ENCODE results near the gene CLRN1. TPM values are rescaled to one million over a fixed set of nuclear protein-coding genes. Genes with fewer than 3 reads are reported as not detected.

Gene CLRN1
- total RNA-seq, 1 donor = not detected

DNA sequence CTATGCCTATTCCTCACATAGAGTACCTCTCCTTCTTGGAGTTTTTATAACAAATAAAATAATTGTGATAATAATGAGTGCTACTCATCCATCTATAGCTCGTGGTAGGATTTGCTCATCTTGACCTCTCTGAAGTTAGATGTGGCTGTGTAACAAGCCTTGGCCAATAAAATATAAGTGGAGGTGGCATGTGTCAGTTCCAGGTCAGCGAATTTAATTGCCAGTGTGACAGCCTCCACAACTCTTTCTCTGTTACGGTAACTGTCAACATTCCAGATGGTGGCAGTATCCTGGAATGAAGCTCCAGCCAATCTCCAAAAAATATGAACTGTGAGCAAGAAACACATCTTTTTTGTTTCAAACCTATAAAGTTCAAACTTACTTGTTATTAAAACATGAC, 13.8 kb downstream of the CLRN1 start:
- DNase-seq (ENCODE audit: insufficient read length, low spot score, missing footprints) = no peak
- Histone ChIP-seq H3K79me2 (ENCODE audit: insufficient read depth, low read length) (no peaks in the 10 kb centered on the region), H3K9me3 (ENCODE audit: low read depth, low read length) (no peaks in the 10 kb centered on the region), H3K36me3 (ENCODE audit: insufficient read depth, low read length) (no peaks in the 10 kb centered on the region), H3K27ac (ENCODE audit: low read depth, low read length) (no peak overlapping the region), H3K4me3 (ENCODE audit: insufficient read depth, low read length) (no peak overlapping the region), H3K4me2 (ENCODE audit: insufficient read depth, low read length) (no peak overlapping the region), H3K27me3 (ENCODE audit: insufficient read depth, low read length) (peaks cover 56% of the 10 kb centered on the region), H4K20me1 (ENCODE audit: insufficient read depth, low read length) (no peaks in the 10 kb centered on the region), H2AFZ (ENCODE audit: low read length) (no peak overlapping the region), H3K4me1 (ENCODE audit: insufficient read depth, low read length) (no peaks in the 10 kb centered on the region)
- TF ChIP-seq, protein P1, sequence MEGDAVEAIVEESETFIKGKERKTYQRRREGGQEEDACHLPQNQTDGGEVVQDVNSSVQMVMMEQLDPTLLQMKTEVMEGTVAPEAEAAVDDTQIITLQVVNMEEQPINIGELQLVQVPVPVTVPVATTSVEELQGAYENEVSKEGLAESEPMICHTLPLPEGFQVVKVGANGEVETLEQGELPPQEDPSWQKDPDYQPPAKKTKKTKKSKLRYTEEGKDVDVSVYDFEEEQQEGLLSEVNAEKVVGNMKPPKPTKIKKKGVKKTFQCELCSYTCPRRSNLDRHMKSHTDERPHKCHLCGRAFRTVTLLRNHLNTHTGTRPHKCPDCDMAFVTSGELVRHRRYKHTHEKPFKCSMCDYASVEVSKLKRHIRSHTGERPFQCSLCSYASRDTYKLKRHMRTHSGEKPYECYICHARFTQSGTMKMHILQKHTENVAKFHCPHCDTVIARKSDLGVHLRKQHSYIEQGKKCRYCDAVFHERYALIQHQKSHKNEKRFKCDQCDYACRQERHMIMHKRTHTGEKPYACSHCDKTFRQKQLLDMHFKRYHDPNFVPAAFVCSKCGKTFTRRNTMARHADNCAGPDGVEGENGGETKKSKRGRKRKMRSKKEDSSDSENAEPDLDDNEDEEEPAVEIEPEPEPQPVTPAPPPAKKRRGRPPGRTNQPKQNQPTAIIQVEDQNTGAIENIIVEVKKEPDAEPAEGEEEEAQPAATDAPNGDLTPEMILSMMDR (IDR thresholded peaks at IDR 0.05; ENCODE audit: extremely low read depth, low read depth, low read length) = no peak

DNA sequence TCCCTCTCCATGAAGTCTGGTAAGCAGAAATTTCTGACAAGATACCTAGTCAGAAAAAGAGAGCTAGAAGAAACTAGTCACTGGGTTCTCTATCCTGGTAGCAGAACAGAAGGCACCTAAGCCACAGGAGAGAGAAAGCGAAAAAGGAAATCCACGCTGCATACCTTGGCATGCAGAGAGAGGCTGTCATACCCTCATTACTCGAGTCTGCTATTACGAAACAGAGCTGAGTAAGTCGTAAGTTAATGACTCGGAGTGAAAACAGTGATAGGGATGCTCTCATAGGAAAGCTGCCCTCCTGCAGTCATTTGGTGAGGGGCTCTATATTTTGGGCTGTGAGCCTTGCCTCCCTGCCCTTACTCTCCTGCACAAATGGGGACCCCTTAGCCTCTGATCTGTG, 16.2 kb downstream of the CLRN1 start:
- Histone ChIP-seq H3K36me3 (ENCODE audit: insufficient read depth, low read length) (no peaks in the 10 kb centered on the region), H3K79me2 (ENCODE audit: insufficient read depth, low read length) (no peaks in the 10 kb centered on the region), H3K4me1 (ENCODE audit: insufficient read depth, low read length) (no peaks in the 10 kb centered on the region), H3K27ac (ENCODE audit: low read depth, low read length) (no peak overlapping the region), H3K9me3 (ENCODE audit: low read depth, low read length) (no peaks in the 10 kb centered on the region), H3K4me3 (ENCODE audit: insufficient read depth, low read length) (no peak overlapping the region), H3K4me2 (ENCODE audit: insufficient read depth, low read length) (peak overlapping the region; percentile 52), H3K27me3 (ENCODE audit: insufficient read depth, low read length) (peaks cover 48% of the 10 kb centered on the region), H2AFZ (ENCODE audit: low read length) (no peak overlapping the region), H4K20me1 (ENCODE audit: insufficient read depth, low read length) (no peaks in the 10 kb centered on the region)
- DNase-seq (ENCODE audit: insufficient read length, low spot score, missing footprints) = no peak
- TF ChIP-seq, protein P1 (IDR thresholded peaks at IDR 0.05; ENCODE audit: extremely low read depth, low read depth, low read length) = no peak

DNA sequence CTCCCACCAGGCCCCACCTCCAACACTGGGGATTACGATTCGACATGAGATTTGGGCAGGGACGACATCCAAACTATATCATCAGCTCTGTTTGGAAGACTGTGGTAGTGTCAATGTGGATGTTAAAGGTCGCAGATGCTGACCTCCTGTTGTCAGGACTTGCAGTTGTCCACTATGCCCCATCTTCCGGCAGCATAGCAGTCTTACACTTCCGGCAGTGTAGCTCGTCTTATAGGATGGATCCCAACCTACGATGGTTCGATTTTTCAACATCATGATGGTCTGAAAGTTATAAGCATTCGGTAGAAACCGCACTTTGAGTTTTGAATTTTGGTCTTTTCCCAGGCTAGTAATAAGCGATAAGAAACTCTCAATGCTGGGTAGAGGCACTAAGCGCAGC, 20.6 kb downstream of the CLRN1 start:
- H2AFZ ChIP-seq (ENCODE audit: low read length) = no peak overlapping the region
- H3K27me3 ChIP-seq (ENCODE audit: insufficient read depth, low read length) = peaks cover 22% of the 10 kb centered on the region
- no peaks in the 10 kb centered on the region for H3K4me1 ChIP-seq (ENCODE audit: insufficient read depth, low read length)
- no peak overlapping the region for H3K4me3 ChIP-seq (ENCODE audit: insufficient read depth, low read length)
- no peaks in the 10 kb centered on the region for H4K20me1 ChIP-seq (ENCODE audit: insufficient read depth, low read length)
- H3K27ac ChIP-seq (ENCODE audit: low read depth, low read length) = no peak overlapping the region
- no peaks in the 10 kb centered on the region for H3K36me3 ChIP-seq (ENCODE audit: insufficient read depth, low read length)
- TF ChIP-seq, protein P1 (IDR thresholded peaks at IDR 0.05; ENCODE audit: extremely low read depth, low read depth, low read length) = no peak
- H3K9me3 ChIP-seq (ENCODE audit: low read depth, low read length) = no peaks in the 10 kb centered on the region
- H3K79me2 ChIP-seq (ENCODE audit: insufficient read depth, low read length) = no peaks in the 10 kb centered on the region
- no peak for DNase-seq (ENCODE audit: insufficient read length, low spot score, missing footprints)
- no peak overlapping the region for H3K4me2 ChIP-seq (ENCODE audit: insufficient read depth, low read length)

DNA sequence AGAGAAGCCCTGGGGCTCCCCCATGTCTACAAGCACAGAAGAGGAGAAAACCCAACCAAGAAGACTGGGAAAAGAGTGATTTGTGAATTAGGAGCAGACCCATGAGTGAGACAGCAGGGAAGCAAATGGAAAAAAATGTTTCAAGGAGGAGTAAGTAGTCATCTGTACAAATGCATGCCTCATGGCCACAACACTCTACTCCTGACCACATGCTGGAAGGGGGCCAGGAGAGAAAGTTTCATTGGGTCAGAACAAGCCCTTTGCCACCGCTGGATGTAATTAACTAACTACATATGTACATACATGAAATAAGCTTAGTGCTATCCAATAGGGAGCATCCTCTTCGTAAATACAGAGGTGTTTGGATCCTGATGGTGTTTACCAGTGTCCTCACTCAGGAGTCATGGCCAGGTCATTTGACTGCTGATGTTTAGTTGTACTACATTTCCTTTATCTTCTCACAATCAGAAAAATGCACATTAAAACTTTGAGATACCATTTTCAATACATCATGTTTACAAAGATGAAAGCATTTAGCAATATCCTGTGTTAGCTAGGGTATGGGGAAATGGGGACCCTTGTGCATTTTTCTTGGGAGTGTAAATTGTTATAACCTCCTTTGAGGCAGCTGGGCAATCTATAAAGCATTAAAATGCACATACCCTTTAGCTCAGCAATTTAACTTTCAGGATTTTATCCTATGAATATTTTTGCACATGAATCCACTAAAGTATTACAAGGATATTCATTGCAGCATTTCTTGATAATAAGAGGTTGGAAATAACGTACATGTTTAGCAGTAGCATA, 27.1 kb downstream of the CLRN1 start:
- Histone ChIP-seq H3K36me3 (ENCODE audit: insufficient read depth, low read length) (no peaks in the 10 kb centered on the region), H3K27ac (ENCODE audit: low read depth, low read length) (no peak overlapping the region), H4K20me1 (ENCODE audit: insufficient read depth, low read length) (no peaks in the 10 kb centered on the region), H3K4me1 (ENCODE audit: insufficient read depth, low read length) (peaks cover 4% of the 10 kb centered on the region), H3K9me3 (ENCODE audit: low read depth, low read length) (no peaks in the 10 kb centered on the region), H3K79me2 (ENCODE audit: insufficient read depth, low read length) (no peaks in the 10 kb centered on the region), H3K27me3 (ENCODE audit: insufficient read depth, low read length) (peaks cover 23% of the 10 kb centered on the region), H3K4me2 (ENCODE audit: insufficient read depth, low read length) (no peak overlapping the region), H2AFZ (ENCODE audit: low read length) (no peak overlapping the region), H3K4me3 (ENCODE audit: insufficient read depth, low read length) (no peak overlapping the region)
- TF ChIP-seq, protein P1 (IDR thresholded peaks at IDR 0.05; ENCODE audit: extremely low read depth, low read depth, low read length) = no peak
- peak; percentile 81 for DNase-seq (ENCODE audit: insufficient read length, low spot score, missing footprints)
